Mesodermal cell (in vitro differentiated cells): ENCODE measurements around the gene FRA10AC1.
"Not testable (repeated sequence)": the region's sequence is repeated elsewhere in the genome, so short reads cannot be mapped to it uniquely, and the experiment has no call there.

ENCODE experiments used
- H3K27ac ChIP-seq: 2 replicates; pipeline ENCODE4 v1.7.0; 2013; ENCODE audit warnings: mild to moderate bottlenecking, low read depth, low read length, moderate library complexity; ENCODE audit not compliant: severe bottlenecking
- H3K36me3 ChIP-seq: 2 replicates; pipeline ENCODE4 v1.7.1; 2013; ENCODE audit warnings: mild to moderate bottlenecking, low read length, moderate library complexity; ENCODE audit not compliant: control insufficient read depth, insufficient read depth
- H3K4me1 ChIP-seq: one replicate; pipeline ENCODE4 v1.7.1; 2013; ENCODE audit warnings: mild to moderate bottlenecking, low read length; ENCODE audit not compliant: insufficient read depth, control insufficient read depth, poor library complexity, severe bottlenecking
- H3K4me3 ChIP-seq: 2 replicates; pipeline ENCODE4 v1.7.0; 2013; ENCODE audit warnings: low read length, control low read depth, mild to moderate bottlenecking; ENCODE audit not compliant: insufficient read depth, poor library complexity, severe bottlenecking; ENCODE audit errors: extremely low read depth
- H3K9me3 ChIP-seq: 2 replicates; pipeline ENCODE4 v1.7.1; 2013; ENCODE audit warnings: mild to moderate bottlenecking, low read length, moderate library complexity; ENCODE audit not compliant: control insufficient read depth
- WGBS, 2 experiments: methylation state at CpG; one replicate each; pipeline ENCODE4 v1.1.5; 2013; ENCODE audit warnings: missing lambda C conversion rate in 2 of 2; ENCODE audit not compliant: insufficient coverage in 2 of 2; 5-methylcytosine and 5-hydroxymethylcytosine counted together

Gene FRA10AC1

DNA sequence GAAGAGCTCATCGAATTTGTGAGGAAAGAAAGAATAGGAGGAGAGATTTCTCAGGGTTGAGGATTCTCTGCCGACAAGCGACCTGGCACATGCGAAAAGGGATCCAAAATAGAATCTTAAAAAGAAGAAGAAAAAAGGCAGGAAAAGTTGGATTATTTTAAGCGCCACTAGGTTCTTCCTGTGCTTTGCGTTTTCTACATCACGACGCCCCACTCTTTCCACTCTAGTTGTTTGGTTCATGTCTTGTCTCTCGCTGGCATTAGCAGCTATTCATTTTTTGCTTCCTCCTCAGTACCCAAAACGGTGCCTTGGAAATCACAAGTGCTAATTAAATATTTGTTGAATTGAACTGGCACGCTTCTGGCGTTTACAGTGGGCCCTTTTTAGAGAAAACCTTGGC, 674 bp upstream of the FRA10AC1 start:
- peak overlapping the region; percentile 74 for H3K4me3 ChIP-seq
- H3K27ac ChIP-seq: peak overlapping the region; percentile 89
- H3K36me3 ChIP-seq: peaks cover 13% of the 10 kb centered on the region
- peaks cover 4% of the 10 kb centered on the region for H3K4me1 ChIP-seq
- H3K9me3 ChIP-seq: no peaks in the 10 kb centered on the region
- 70 to 74% methylated on average over 6 to 11 of the region's 12 CpGs for WGBS, 2 experiments

DNA sequence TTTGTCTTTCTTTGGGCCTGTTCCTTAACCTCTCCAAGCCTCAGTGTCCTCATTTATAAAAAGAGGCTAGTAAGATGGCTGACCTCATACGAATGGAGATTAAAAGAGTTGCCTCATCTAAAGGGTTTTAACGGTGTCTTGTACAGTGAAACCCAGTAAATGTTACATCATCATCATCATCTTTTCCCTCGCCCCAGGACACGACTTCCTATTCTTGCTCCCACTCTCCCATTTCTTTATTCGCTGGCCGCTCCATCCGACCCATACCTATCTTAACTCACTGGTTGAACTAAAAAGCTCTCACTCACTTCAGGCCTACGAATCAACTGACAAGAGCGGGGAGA, 554 bp downstream of the FRA10AC1 start:
- peaks cover 4% of the 10 kb centered on the region for H3K4me1 ChIP-seq
- peak overlapping the region; percentile 74 for H3K4me3 ChIP-seq
- no peaks in the 10 kb centered on the region for H3K9me3 ChIP-seq
- H3K36me3 ChIP-seq: peaks cover 20% of the 10 kb centered on the region
- WGBS, 2 experiments: 6 to 13% methylated on average over 6 of the region's 9 CpGs
- peak overlapping the region; percentile 79 for H3K27ac ChIP-seq

- Histone ChIP-seq H3K4me1 (no peaks in the 10 kb centered on the region), H3K4me3 (no peak overlapping the region), H3K9me3 (no peaks in the 10 kb centered on the region), H3K36me3 (peaks cover 33% of the 10 kb centered on the region), H3K27ac (no peak overlapping the region)
- 94 to 100% methylated on average over 1 to 2 of the region's 2 CpGs for WGBS, 2 experiments
Measured at GRCh38 chr10:93697207-93697606, 5.2 kb downstream of the FRA10AC1 start.

DNA sequence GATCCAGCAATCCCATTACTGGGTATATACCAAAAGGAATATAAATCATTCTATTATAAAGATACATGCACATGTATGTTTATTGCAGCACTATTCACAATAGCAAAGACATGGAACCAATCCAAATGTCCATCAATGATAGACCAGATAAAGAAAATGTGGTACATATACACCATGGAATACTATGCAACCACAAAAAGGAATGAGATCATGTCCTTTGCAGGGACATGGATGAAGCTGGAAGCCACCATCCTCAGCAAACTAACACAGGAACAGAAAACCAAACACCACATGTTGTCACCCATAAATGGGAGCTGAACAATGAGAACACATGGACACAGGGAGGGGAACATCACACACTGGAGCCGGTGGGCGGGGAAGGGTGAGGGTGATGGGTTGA, 5.8 kb downstream of the FRA10AC1 start:
- H3K36me3 ChIP-seq: peaks cover 37% of the 10 kb centered on the region
- not testable (repeated sequence) for H3K27ac ChIP-seq, H3K4me1 ChIP-seq, H3K9me3 ChIP-seq, H3K4me3 ChIP-seq
- no CpG with 5 or more reads among the region's 2 CpGs for WGBS, 2 experiments

DNA sequence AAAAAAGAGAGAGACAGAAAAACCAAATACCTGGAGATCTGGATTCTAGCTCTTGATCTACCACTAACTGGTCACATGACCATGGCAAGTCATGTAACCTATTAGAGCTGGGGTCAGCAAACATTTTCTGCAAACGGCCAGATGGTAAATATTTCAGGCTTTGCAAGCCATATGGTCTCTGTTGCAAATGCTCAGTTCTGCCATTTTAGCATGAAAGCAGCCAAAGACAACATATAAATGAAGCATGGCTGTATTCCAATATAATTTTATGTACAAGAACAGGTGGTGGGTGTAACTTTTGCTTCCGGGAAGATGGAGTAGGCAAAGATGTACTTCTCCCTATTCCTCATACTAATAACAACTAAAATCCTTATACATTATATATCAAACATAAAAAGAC, 6.7 kb downstream of the FRA10AC1 start:
- H3K4me3 ChIP-seq: no peak overlapping the region
- no peaks in the 10 kb centered on the region for H3K9me3 ChIP-seq
- no peaks in the 10 kb centered on the region for H3K4me1 ChIP-seq
- 67 to 100% methylated on average over 1 of the region's 2 CpGs for WGBS, 2 experiments
- H3K27ac ChIP-seq: no peak overlapping the region
- peaks cover 45% of the 10 kb centered on the region for H3K36me3 ChIP-seq

- Histone ChIP-seq H3K27ac (no peak overlapping the region), H3K4me3 (no peak overlapping the region), H3K36me3 (peaks cover 14% of the 10 kb centered on the region), H3K4me1 (no peaks in the 10 kb centered on the region), H3K9me3 (no peaks in the 10 kb centered on the region)
Measured at GRCh38 chr10:93687737-93688136, 14.7 kb downstream of the FRA10AC1 start.

DNA sequence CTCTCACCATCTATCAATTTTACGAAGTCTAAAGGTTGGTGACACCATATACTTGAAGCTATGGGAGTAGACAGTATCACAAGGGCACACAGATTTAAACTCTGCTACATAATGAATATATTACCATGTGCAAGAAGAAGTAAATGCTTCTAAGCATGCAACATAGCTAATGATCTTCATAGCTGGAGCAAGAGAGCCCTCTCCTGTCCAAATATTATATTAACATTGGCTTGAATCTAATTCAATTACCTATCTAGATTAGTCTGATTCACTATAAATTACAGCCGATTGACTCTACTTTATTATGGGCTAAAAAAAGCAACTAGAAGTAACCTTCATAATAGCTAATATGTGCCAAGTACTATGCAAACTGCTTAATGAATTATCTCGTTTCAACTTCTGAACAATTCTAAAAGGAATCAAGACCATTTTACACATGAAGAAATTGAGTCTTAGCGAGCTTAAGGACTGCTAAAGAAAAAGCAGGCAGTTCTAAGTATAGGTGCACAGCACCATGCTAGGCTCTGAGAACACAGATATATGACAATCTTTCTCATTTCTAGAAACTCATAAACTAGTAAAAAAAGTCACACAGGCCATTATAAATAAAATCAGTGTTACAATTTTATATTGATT, 21.9 kb downstream of the FRA10AC1 start:
- H3K4me1 ChIP-seq: no peaks in the 10 kb centered on the region
- 88% methylated on average over 2 of the region's 4 CpGs; no CpG with 5 or more reads in 1 of the 2 experiments for WGBS, 2 experiments
- H3K36me3 ChIP-seq: peaks cover 35% of the 10 kb centered on the region
- no peak overlapping the region for H3K27ac ChIP-seq
- H3K4me3 ChIP-seq: no peak overlapping the region
- H3K9me3 ChIP-seq: no peaks in the 10 kb centered on the region

GRCh38 chr10:93678805-93679587, 23.4 kb downstream of the FRA10AC1 start:
- no peaks in the 10 kb centered on the region for H3K9me3 ChIP-seq
- no peaks in the 10 kb centered on the region for H3K4me1 ChIP-seq
- 88 to 95% methylated on average over 2 to 3 of the region's 3 CpGs for WGBS, 2 experiments
- no peak overlapping the region for H3K4me3 ChIP-seq
- H3K27ac ChIP-seq: no peak overlapping the region
- peaks cover 43% of the 10 kb centered on the region for H3K36me3 ChIP-seq

- 66 to 70% methylated on average over 3 of the region's 4 CpGs for WGBS, 2 experiments
- Histone ChIP-seq H3K9me3 (no peaks in the 10 kb centered on the region), H3K4me1 (no peaks in the 10 kb centered on the region), H3K27ac (no peak overlapping the region), H3K36me3 (peaks cover 43% of the 10 kb centered on the region), H3K4me3 (no peak overlapping the region)
Measured at GRCh38 chr10:93678386-93678785, 24.0 kb downstream of the FRA10AC1 start.

GRCh38 chr10:93673791-93674190, 28.6 kb downstream of the FRA10AC1 start:
- no CpG with 5 or more reads among the region's 2 CpGs for WGBS, 2 experiments
- H3K4me3 ChIP-seq: no peak overlapping the region
- peaks cover 41% of the 10 kb centered on the region for H3K36me3 ChIP-seq
- no peak overlapping the region for H3K27ac ChIP-seq
- no peaks in the 10 kb centered on the region for H3K4me1 ChIP-seq
- no peaks in the 10 kb centered on the region for H3K9me3 ChIP-seq

DNA sequence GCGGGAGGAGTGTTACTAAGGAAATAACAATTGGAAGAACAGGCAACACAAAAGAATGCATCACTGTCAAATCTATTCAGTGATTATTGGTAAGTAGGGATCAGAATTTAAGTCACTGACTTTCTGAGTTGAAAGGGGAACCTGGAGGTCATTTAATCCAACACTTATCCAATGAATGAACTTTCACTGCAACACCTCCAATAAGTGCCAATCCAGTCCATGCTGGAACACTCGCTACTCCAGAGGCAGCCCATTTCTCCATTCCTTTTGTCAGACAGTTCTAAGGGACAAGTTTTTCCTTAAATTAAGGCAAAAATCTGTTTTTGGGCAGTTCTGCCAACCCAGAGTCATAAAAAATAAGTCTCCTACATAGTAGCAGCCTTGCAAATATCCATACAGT, 29.5 kb downstream of the FRA10AC1 start:
- Histone ChIP-seq H3K36me3 (peaks cover 40% of the 10 kb centered on the region), H3K4me3 (no peak overlapping the region), H3K27ac (no peak overlapping the region), H3K4me1 (no peaks in the 10 kb centered on the region), H3K9me3 (no peaks in the 10 kb centered on the region)
- WGBS, 2 experiments: 100% methylated on average over 1 of the region's 2 CpGs
